ENCODE data around the gene NWD2.
"Not testable (repeated sequence)": the region's sequence is repeated elsewhere in the genome, so short reads cannot be mapped to it uniquely, and the experiment has no call there.

Gene NWD2

GRCh38 chr4:37389967-37390580 lies 145.5 kb downstream of the NWD2 start:
- in situ Hi-C loops (cut with MboI; ENCODE audit: low sequenced_read_pairs) = no loop called here

- in situ Hi-C loops (cut with MboI; ENCODE audit: low sequenced_read_pairs) = no loop called here
Measured at GRCh38 chr4:37392521-37393255, 148.1 kb downstream of the NWD2 start.

- in situ Hi-C loops (cut with MboI; ENCODE audit: low sequenced_read_pairs) = no loop called here
Measured at GRCh38 chr4:37393321-37393720, 148.8 kb downstream of the NWD2 start.

- in situ Hi-C loops (cut with MboI; ENCODE audit: low sequenced_read_pairs) = no loop called here
Measured at GRCh38 chr4:37393889-37394288, 149.3 kb downstream of the NWD2 start.

GRCh38 chr4:37397505-37397904 lies 153.0 kb downstream of the NWD2 start:
- in situ Hi-C loops (cut with MboI; ENCODE audit: low sequenced_read_pairs) = no loop called here

- in situ Hi-C loops (cut with MboI; ENCODE audit: low sequenced_read_pairs) = no loop called here
Measured at GRCh38 chr4:37400241-37400881, 155.8 kb downstream of the NWD2 start.

- in situ Hi-C loops (cut with MboI; ENCODE audit: low sequenced_read_pairs) = not testable (repeated sequence)
Measured at GRCh38 chr4:37407938-37408826, 163.6 kb downstream of the NWD2 start.

GRCh38 chr4:37413612-37414011 lies 169.1 kb downstream of the NWD2 start:
- in situ Hi-C loops (cut with MboI; ENCODE audit: low sequenced_read_pairs) = not testable (repeated sequence)

GRCh38 chr4:37415845-37416369 lies 171.4 kb downstream of the NWD2 start:
- in situ Hi-C loops (cut with MboI; ENCODE audit: low sequenced_read_pairs) = no loop called here

GRCh38 chr4:37421614-37422013 lies 177.1 kb downstream of the NWD2 start:
- in situ Hi-C loops (cut with MboI; ENCODE audit: low sequenced_read_pairs) = no loop called here

- in situ Hi-C loops (cut with MboI; ENCODE audit: low sequenced_read_pairs) = no loop called here
Measured at GRCh38 chr4:37422102-37422501, 177.6 kb downstream of the NWD2 start.

- in situ Hi-C loops (cut with MboI; ENCODE audit: low sequenced_read_pairs) = no loop called here
Measured at GRCh38 chr4:37422638-37423037, 178.1 kb downstream of the NWD2 start.

GRCh38 chr4:37423310-37423709 lies 178.8 kb downstream of the NWD2 start:
- in situ Hi-C loops (cut with MboI; ENCODE audit: low sequenced_read_pairs) = no loop called here

GRCh38 chr4:37424753-37425152 lies 180.2 kb downstream of the NWD2 start:
- in situ Hi-C loops (cut with MboI; ENCODE audit: low sequenced_read_pairs) = no loop called here

- in situ Hi-C loops (cut with MboI; ENCODE audit: low sequenced_read_pairs) = no loop called here
Measured at GRCh38 chr4:37425857-37426256, 181.3 kb downstream of the NWD2 start.

- in situ Hi-C loops (cut with MboI; ENCODE audit: low sequenced_read_pairs) = no loop called here
Measured at GRCh38 chr4:37427193-37427592, 182.7 kb downstream of the NWD2 start.

- in situ Hi-C loops (cut with MboI; ENCODE audit: low sequenced_read_pairs) = no loop called here
Measured at GRCh38 chr4:37429906-37430305, 185.4 kb downstream of the NWD2 start.

- in situ Hi-C loops (cut with MboI; ENCODE audit: low sequenced_read_pairs) = no loop called here
Measured at GRCh38 chr4:37430718-37431416, 186.3 kb downstream of the NWD2 start.

GRCh38 chr4:37431417-37431743 lies 186.8 kb downstream of the NWD2 start:
- in situ Hi-C loops (cut with MboI; ENCODE audit: low sequenced_read_pairs) = no loop called here

GRCh38 chr4:37434469-37434868 lies 189.9 kb downstream of the NWD2 start:
- in situ Hi-C loops (cut with MboI; ENCODE audit: low sequenced_read_pairs) = no loop called here

All from HL-60/S4 treated with retinoic acid at 250 ng/mL for 4 days and 3 days (cell line).